HG03025 (cell line): Measurements from ENCODE around the gene PTCD1.
A peak's percentile ranks its signal among the peaks of the same experiment; 100 is the strongest.
"Not testable (repeated sequence)": the region's sequence is repeated elsewhere in the genome, so short reads cannot be mapped to it uniquely, and the experiment has no call there.

Experiments used
- ATAC-seq: cut with Tn5 transposase; IDR thresholded peaks from one replicate; pipeline ENCODE4 v1.9.1; 2021; ENCODE audit warnings: mild to moderate bottlenecking, moderate library complexity; ENCODE audit not compliant: unreplicated experiment, low FRiP score

PTCD1 gene

GRCh38 chr7:99452541-99452940, 13.9 kb upstream of the PTCD1 start:
- no peak for ATAC-seq

- ATAC-seq = no peak
Measured at GRCh38 chr7:99451936-99452335, 13.3 kb upstream of the PTCD1 start.

- no peak for ATAC-seq
Measured at GRCh38 chr7:99449326-99449725, 10.7 kb upstream of the PTCD1 start.

- no peak for ATAC-seq
Measured at GRCh38 chr7:99448855-99449254, 10.3 kb upstream of the PTCD1 start.

GRCh38 chr7:99447943-99448342, 9.3 kb upstream of the PTCD1 start:
- no peak for ATAC-seq

- no peak for ATAC-seq
Measured at GRCh38 chr7:99446096-99446495, 7.5 kb upstream of the PTCD1 start.

GRCh38 chr7:99440195-99440594, 1.6 kb upstream of the PTCD1 start:
- no peak for ATAC-seq

- ATAC-seq = peak; percentile 16
Measured at GRCh38 chr7:99437946-99438572, 539 bp downstream of the PTCD1 start.

- no peak for ATAC-seq
Measured at GRCh38 chr7:99433158-99433557, 5.4 kb downstream of the PTCD1 start.

- ATAC-seq = not testable (repeated sequence)
Measured at GRCh38 chr7:99431756-99432540, 6.7 kb downstream of the PTCD1 start.

GRCh38 chr7:99429756-99430155, 8.8 kb downstream of the PTCD1 start:
- no peak for ATAC-seq

GRCh38 chr7:99428972-99429566, 9.5 kb downstream of the PTCD1 start:
- ATAC-seq = no peak

- no peak for ATAC-seq
Measured at GRCh38 chr7:99424932-99425730, 13.5 kb downstream of the PTCD1 start.

GRCh38 chr7:99422625-99423024, 16.0 kb downstream of the PTCD1 start:
- no peak for ATAC-seq

GRCh38 chr7:99422186-99422585, 16.4 kb downstream of the PTCD1 start:
- no peak for ATAC-seq

GRCh38 chr7:99420986-99421385, 17.6 kb downstream of the PTCD1 start:
- no peak for ATAC-seq

- no peak for ATAC-seq
Measured at GRCh38 chr7:99420213-99420612, 18.4 kb downstream of the PTCD1 start.

- no peak for ATAC-seq
Measured at GRCh38 chr7:99419323-99420021, 19.1 kb downstream of the PTCD1 start.

GRCh38 chr7:99418260-99418659, 20.3 kb downstream of the PTCD1 start:
- ATAC-seq = no peak

- not testable (repeated sequence) for ATAC-seq
Measured at GRCh38 chr7:99415513-99416127, 23.0 kb downstream of the PTCD1 start.
